Measurements from ENCODE around the gene KRTAP5-4.
"Not testable (repeated sequence)": the region's sequence is repeated elsewhere in the genome, so short reads cannot be mapped to it uniquely, and the experiment has no call there.

The KRTAP5-4 gene

DNA sequence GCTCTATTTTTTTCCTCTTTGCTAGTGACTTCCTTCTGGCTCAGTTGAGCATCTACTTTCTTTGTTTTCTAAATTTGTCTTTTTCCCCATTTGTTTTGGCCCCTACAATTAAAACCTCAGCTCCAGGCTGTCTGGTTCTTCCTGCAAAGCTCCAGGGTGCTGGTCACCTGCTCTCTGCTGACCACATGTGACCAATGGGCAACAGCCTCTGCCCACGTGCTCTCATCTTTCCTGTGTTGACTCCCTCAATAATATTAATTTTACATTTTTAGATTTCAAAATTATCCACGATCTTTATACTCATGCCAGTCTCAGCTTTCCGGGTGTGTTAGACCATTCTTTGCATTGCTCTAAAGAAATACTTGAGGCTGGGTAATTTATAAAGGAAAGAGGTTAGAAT is 23.5 kb downstream of the KRTAP5-4 start:
- not testable (repeated sequence) for DNase-seq

DNA sequence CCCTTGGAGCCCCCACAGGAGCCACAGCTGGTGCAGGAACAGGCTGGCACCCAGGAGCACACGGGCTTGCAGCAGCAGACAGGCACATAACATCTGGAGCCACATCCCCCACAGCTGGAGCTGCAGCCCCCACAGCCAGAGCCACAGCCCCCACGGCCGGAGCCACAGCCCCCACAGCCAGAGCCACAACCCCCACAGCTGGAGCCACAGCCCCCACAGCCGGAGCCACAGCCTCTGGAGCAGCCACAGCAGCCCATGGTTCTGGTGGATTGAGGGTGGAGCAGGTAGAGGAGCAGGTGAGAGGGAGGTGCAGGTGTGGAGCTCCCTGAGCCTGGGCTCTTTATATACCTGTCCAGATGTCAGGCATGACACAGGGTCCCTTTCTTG is 24.0 kb downstream of the KRTAP5-4 start, which contains the start of gene KRTAP5-2:
Gene KRTAP5-2 (minus strand): TSS at position 301 of the 387 bp plus-strand sequence. CDS start 44 bp downstream, at position 257.
- DNase-seq, result no peak

DNA sequence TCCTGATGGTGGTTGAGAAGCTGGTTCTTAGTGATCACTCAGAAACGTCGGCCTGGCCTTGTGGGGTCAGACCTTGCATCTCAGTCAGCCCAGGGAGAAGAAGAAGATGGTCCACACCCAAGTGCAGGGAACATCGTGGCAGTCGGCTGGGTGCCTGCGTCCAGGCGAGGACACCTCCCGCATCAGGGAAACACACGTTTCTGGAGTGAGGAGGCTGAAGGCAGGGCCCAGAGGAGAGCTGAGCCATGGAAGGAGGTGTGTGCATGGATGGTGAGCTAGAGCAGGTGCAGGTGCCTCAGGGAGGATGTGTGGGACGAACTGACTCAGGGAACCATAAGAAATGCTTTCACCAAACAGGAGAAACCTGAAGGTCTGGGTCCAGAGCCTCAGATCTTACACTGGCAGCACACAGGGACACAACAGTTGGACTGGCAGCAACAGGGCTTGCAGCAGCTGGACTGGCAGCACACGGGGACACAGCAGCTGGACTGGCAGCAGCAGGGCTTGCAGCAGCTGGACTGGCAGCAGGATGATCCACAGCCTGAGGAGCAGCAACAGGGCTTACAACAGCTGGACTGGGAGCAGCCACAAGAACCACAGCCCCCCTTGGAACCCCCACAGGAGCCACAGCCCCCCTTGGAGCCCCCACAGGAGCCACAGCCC is 24.5 kb downstream of the KRTAP5-4 start:
- DNase-seq, result no peak

DNA sequence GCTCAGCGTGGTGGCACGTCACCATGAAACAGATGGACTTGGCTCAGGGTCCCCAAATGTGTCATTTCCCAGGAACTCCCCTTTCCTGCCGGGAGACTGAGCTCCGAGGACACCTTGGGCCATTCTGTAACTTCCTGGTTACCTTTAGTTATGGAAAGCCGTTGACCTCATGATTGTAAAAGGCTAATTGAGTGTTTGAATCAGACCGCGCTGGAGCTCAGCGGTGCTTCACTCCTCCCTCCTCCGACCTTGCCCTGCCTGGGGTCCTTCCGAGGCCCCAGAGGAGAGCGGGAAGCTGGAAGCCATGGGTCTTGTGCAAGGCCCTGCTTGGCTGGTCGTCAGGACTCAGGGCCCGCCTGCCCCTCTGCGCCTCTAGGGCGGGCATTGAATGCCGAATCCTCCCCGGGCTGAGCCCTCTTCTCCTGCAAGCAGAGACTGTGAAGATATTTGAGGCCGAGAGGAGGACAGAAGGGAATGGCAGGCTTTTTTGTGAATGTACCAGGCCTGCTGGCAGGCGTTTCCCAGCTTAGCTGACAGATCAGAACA is 25.3 kb downstream of the KRTAP5-4 start:
- not testable (repeated sequence) for DNase-seq

DNA sequence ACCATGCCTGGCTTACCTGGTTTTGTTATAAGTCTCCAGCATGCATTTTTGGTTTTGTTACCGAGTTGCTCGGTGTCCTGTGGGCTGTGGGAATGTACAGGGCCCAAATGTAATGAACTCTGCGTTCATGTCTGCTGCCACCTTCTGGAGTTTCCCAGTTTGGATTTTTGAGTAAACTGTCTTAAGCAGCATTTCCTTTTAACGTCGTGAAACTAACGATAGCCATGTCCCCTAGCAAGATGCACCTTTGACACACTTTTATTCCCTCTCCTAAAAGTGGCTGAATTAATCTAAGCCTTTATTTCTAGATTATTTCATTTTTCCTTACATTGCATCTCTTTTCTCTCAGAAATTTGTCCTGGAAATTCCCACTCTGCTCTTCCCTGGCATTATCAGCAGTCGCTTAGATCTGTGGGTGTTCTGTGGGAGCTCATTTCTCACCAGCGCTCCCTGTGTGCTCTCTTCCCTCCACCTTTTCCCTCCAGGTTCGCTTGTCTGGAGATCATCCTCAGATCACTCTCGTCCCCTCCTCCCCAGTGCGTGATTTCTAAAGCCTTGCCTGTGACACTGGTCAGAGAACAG is 25.9 kb downstream of the KRTAP5-4 start:
- not testable (repeated sequence) for DNase-seq

DNA sequence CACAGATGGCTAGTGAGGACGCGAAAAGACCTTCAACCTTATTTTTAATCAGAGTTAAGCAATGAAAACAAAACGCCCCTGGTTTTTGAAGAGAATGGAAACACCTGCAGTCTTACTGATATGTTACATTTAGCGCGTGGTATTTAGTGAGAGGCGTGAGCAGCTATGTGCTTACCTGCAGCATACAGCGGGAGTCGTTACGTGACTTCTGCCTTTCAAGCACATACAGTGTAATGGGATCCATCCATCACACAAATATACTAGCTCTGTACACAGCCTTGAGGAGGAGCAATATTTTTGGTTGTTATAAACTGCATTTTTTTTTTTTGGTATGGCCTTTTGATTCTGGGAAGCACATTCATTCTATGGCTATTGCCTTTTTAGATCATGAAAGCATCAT is 29.3 kb downstream of the KRTAP5-4 start:
- no peak for DNase-seq

DNA sequence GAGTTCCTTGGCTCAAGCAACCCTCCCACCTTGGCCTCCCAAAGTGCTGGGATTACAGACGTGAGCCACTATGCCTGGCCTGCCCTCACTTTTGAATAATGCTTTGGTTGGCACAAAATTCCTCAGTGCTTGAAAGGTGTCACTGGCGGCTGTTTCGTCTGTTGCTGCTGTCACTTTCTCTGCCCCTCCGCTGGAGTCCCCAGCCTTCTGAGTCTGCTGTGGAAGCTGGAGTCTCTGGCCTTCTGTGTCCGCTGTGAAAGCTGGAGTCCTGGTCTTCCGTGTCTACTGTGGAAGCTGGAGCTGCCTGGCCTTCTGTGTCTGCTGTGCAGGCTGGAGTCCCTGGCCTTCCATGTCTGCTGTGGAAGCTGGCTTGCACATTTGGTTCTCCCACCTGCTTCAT is 31.9 kb downstream of the KRTAP5-4 start:
- no peak for DNase-seq

DNA sequence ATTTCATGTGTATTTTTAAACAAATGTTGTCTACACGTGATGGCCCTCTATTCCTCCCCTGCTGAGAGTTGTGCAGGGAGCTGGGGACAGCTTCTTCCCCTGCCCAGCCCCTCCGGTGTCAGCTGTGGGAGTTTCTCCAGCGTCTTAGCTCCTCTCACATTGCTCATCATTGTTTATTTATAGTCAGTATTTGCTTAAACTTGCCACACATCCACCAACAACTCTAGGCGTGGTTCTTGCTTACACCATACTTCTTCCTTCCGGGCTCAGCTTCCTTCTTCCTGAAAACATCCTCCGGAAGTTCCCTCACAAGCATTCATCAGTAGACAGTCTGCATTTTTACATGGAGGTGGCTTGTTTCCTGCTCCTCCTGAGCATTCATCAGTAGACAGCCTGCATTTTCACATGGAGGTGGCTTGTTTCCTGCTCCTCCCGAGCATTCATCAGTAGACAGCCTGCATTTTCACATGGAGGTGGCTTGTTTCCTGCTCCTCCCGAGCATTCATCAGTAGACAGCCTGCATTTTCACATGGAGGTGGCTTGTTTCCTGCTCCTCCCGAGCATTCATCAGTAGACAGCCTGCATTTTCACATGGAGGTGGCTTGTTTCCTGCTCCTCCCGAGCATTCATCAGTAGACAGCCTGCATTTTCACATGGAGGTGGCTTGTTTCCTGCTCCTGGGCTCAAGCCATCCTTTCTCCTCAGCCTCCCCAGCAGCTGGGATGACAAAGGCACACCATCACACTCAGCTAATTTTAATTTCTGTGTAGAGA is 32.6 kb downstream of the KRTAP5-4 start:
- not testable (repeated sequence) for DNase-seq

DNA sequence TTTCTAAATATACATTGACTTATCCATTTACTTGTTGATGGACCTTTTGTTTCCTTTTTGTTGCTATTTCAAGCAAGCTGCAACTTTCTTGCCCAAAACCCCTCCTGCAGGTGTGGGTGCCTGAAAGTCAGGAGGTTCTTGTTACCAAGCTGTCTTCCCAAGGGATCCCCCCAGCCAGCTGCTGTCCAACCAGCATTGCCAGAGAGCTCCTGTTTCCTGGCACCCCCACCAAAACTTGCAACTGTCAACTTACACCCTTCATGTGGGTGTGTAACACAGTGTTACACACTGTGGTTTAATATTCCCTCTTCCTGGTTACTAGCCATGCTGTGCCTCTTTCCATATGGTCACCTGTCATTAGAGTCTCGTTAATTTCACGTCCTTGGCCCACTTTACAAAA is 35.2 kb downstream of the KRTAP5-4 start:
- DNase-seq, result no peak

DNA sequence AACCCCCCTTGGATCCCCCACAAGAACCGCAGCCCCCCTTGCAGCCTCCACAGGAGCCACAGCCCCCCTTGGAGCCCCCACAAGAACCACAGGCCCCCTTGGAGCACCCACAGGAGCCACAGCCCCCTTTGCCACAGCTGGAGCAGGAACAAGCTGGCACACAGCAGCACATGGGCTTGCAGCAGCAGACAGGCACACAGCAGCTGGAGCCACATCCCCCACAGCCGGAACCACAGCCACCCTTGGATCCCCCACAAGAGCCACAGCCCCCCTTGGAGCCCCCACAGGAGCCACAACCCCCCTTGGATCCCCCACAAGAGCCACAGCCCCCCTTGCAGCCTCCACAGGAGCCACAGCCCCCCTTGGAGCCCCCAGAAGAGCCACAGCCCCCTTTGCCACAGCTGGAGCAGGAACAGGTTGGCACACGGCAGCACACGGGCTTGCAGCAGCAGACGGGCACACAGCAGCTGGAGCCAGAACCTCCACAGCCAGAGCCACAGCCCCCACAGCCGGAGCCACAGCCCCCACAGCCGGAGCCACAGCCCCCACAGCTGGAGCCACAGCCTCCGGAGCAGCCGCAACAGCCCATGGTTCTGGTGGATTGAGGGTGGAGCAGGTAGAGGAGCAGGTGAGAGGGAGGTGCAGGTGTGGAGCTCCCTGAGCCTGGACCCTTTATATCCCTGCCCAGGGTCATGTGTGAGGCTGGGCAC is 37.1 kb downstream of the KRTAP5-4 start, which contains the start of gene KRTAP5-1:
Gene KRTAP5-1 (minus strand): TSS at position 623 of the 710 bp plus-strand sequence. CDS start 34 bp downstream, at position 589.
- DNase-seq, result not testable (repeated sequence)

DNA sequence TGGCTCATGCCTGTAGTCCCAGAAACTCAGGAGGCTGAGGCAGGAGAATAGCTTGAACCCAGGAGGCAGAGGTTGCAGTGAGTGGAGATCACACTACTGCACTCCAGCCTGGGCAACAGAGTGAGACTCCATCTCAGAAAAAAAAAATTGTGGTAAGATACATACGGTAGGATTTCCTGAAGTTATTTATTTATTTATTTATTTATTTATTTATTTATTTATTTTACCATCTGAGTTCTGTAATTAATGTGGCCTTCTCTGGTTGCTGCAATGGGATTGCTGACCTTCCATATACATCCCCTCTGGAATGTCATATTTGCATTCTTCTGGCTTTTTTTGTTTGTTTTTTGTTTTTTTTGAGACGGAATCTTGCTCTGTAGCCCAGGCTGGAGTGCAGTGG is 39.0 kb downstream of the KRTAP5-4 start:
- DNase-seq, result not testable (repeated sequence)

DNA sequence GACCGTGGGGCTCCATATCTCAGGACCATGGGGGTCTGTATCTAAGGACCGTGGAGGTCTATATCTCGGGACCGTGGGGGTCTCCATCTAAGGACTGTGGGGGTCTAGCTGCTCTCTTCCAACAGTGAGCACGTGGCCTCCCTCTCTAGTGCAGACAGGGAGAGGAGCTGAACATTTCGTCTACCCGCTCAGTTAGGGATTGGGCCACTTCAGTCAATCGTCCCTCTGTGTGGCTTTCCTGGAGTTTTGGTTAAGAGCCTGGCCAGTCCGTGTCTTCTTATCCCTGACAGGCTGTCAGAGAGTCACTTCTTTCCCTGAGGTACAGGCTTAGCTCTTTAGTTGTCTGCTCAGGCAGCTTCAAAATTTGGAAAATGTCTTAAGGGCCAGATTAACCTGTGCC is 40.0 kb downstream of the KRTAP5-4 start:
- no peak for DNase-seq

DNA sequence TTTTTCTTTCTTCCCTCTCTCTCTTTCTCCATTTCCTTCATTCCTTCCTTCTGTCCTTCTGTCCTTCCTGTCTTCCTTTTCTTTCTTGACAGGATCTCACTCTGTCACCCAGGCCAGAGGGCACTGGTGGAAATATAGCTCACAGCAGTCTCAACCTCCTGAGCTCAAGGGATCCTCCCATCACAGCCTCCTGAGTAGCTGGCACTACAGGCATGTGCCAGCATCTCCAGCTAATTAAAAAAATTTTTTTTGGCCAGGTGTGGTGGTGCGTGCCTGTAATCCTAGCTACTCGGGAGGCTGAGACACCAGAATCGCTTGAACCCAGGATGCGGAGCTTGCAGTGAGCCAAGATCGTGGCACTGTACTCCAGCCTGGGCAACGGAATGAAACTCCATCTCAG is 45.1 kb downstream of the KRTAP5-4 start:
- DNase-seq, result no peak

DNA sequence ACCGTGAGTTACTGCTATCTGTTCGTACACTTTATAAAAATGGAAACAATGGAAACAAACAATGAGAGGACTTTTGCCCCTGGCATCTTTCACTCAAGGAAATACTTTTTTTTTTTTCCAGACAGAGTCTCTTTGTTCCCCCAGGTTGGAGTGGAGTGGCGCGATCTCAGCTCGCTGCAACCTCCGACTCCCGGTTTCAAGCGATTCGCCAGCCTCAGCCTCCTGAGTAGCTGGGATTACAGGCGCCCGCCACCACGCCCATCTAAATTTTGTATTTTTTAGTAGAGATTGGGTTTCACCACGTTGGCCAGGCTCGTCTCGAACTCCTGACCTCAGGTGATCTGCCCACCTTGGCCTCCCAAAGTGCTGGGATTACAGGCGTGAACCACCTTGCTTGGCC is 46.2 kb downstream of the KRTAP5-4 start:
- not testable (repeated sequence) for DNase-seq

DNA sequence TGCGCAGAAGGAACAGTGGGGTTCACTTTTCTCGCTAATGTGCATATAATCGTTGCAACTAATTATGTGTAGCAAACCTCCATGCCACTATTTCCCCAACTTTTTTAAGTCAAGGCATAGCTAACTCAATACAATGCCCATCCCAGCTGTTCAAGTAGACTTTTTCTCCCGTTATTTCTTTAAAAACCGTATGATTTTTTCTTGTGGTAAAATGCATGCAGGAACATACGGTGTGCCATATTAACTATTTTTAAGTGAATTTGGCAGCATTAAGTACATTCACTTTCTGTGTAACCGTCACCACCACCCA is 47.0 kb downstream of the KRTAP5-4 start:
- no peak for DNase-seq

DNA sequence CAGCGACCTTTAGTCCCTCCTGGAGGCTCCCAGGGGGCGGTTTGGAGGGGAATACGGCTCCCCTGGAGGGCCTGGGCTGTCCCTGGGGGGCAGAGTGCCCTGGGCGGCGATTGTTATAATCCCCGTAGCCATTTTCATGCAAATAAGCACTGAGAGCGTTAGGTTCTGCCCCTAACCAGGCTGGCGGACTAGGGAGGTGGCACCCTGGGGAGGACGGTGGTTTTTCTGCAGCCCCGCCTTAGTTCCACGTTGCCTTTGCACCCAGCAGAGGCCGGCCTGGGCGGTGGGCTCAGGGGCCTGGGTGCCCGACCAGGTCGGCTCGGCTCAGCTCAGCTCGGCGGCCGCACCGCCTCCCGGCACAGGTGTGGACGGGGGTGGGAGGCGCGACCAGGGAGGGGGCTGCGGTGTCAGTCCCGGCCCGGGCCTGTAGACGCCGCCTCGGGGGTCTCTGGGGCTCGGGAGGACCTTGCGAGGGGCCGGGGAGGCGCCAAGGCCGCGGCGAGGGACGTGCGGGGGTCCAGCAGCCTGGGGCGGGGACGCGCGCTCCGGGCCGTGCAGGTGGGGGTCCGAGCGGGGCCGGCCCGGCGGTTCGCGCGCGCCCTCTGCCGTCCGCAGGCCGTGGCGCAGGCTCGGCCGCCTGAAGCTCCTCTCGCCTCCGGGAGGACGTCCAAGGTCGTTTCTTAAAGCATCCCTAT is 47.6 kb downstream of the KRTAP5-4 start:
- peak; percentile 49 to 54 for DNase-seq

DNA sequence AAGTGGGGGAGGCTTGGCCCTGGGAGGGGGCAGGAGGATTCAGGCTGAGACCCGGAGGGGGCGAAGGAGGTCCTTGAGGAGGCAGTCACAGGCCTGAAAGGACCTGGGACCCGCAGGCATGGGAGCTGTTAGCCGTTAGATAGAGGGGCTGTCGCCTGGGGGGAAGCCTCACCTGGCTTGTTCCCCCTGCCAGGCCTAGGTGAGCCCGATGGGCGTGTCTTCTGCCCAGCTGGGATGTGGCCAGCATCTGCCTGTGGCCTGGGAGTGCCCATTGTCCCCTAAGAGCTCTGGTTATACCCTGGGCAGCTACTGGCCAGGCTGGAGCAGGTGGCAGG is 48.1 kb downstream of the KRTAP5-4 start:
- DNase-seq, result no peak

DNA sequence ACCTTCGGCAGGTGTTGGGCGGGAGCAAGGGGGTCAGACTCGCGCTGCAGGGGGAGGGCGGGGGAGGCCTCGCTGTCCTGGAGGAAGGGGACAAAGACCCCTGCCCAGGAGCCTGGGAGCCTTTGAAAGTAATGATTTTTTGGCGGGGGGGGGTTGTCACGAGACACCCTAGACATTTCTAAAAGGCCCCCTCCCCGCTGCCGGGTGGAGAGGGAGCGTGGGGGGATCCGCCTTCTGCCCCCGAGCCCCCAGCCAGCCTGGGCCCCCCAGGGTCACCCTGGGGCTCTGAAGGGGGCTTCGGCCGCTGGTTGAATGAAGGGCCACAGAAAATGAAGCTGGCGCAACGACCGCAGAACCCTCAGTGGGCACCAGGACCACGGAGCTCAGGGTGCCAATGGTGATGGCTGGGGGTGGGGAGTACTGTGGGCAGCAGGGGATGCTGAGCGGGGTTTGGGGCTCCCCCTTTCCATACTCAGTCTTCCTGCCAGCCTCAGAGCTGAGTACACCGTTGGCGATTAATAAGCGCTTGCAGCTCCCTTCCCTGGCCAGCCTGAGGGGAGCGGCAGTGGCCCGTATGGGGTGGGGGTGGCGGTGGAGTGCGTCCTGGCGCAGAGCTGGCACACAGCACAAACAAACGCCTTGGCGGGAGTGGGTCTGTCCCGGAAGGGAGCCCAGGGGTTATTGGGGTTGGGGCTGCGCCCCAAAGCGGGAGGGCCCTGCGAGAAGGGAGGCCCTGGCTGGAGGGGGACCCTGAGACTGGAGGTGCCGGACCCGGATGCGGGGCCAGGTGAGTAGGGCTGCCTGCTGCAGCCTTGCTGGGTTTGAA is 48.6 kb downstream of the KRTAP5-4 start:
- DNase-seq, result peak in 1 of 2 experiments; percentile 16

DNA sequence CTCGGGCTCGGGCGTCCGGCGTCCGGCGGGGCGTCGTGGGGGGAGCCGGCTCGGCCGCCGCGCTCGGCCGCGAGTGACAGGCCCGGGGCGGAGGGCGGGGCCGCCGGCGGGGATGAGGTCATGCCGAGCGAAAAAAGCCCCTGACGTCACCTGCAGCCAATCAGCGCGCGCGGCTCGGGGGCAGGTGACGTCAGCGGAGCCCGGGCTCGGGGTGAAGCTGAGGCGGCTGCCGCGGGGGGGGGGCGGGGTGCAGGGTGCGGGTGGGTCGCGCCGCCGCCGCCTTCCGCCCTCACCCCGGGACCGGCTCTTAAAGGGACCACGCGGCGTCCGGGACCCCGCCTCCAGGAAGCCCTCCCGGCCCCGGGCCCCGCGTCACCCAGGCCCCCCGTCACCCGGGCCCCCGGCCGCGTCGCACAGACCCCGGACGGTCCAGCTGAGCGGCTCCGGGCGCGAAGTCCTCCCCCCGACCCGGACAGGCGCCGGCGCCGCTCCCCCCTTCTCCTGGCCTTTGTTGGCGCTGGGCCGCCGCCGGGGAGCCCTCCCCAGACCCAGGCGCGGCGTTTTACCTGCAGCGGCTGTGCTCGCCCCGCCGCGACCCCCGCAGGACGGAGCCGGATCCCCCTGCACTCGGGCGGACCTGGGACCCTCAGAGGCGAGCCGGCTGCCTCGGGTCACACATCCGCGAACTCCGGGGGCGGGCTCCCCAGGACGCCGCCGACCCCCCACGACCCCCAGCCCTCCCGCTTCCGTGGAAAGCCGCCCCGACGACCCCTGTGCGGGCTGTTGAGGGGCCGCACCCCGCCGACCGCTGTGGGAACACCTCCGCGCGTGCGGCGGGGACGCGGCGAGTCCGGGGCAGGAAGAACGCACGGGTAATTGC is 49.5 kb downstream of the KRTAP5-4 start, which contains the start of gene DUSP8:
Gene DUSP8 (minus strand): TSS at position 75 of the 880 bp plus-strand sequence. CDS start 6,445 bp downstream, outside the sequence.
- peak; percentile 92 to 94 for DNase-seq

DNA sequence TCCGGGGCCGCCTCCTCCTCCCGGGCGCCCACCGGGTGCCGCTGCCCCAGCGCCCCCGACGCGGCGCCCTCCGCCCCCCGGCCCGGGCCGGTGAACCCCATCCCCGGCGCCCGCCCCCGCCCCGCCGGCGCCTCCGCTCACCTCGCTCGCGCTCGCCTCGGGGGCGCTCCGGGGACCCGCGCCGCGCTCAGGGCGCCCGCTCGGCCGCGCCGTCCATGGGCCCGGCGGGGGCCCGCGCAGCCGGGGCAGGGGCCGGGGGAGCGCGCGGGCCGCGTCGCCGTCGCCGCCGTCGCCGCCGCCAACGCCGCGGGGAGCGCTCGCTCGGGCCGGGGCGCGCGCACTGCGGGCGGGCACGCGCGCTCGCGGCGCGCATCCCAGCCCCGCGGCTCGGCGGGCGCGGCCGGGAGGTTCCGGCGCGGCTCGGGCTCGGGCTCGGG is 50.2 kb downstream of the KRTAP5-4 start:
- DNase-seq, result no peak

Measured in activated CD4-positive, alpha-beta T cell treated with anti-CD3 and anti-CD28 coated beads, Interleukin-2, amount 50 U/mL, for 4 hours (primary cell).